Mesenchymal stem cell (in vitro differentiated cells and primary cell): ENCODE results near the gene GREM2. TPM values are rescaled to one million over a fixed set of nuclear protein-coding genes. Genes with fewer than 3 reads are reported as not detected.

ENCODE experiments used
- DNase-seq: peaks from one replicate; pipeline ENCODE4 v3.0.0-alpha.2; 2013
- H2AFZ ChIP-seq: one replicate; pipeline ENCODE4 v1.6.1; 2013; ENCODE audit warnings: low read depth, mild to moderate bottlenecking, control low read depth, inconsistent platforms, low read length, moderate library complexity
- H2AK5ac ChIP-seq: 2 replicates; pipeline ENCODE4 v1.6.1; 2013; ENCODE audit warnings: low read length, moderate library complexity, mild to moderate bottlenecking, inconsistent platforms; ENCODE audit not compliant: severe bottlenecking
- H2BK120ac ChIP-seq: one replicate; pipeline ENCODE4 v1.6.1; 2013; ENCODE audit warnings: low read depth, mild to moderate bottlenecking, inconsistent platforms, low read length, moderate library complexity
- H2BK12ac ChIP-seq, 2 experiments: one replicate each; pipeline ENCODE4 v1.6.1; 2013; ENCODE audit warnings: inconsistent platforms in 2 of 2, low read length in 2 of 2, mild to moderate bottlenecking in 2 of 2, moderate library complexity in 2 of 2, control low read depth in 1 of 2
- H2BK15ac ChIP-seq: one replicate; pipeline ENCODE4 v1.6.1; 2013; ENCODE audit warnings: mild to moderate bottlenecking, low read depth, inconsistent platforms; ENCODE audit not compliant: poor library complexity, severe bottlenecking
- H2BK5ac ChIP-seq: 2 replicates; pipeline ENCODE4 v1.6.1; 2013; ENCODE audit warnings: low read depth, mild to moderate bottlenecking, low read length, control low read depth, inconsistent platforms; ENCODE audit not compliant: poor library complexity, severe bottlenecking
- H3K14ac ChIP-seq, 2 experiments: one replicate each; pipeline ENCODE4 v1.6.1; 2013; ENCODE audit warnings: inconsistent platforms in 2 of 2, low read length in 2 of 2, control low read depth in 1 of 2, mild to moderate bottlenecking in 1 of 2, moderate library complexity in 1 of 2
- H3K18ac ChIP-seq, 2 experiments: one replicate each; pipeline ENCODE4 v1.6.1; 2013; ENCODE audit warnings: inconsistent platforms in 2 of 2, low read length in 2 of 2, control low read depth in 1 of 2, low read depth in 1 of 2, mild to moderate bottlenecking in 1 of 2
- H3K23ac ChIP-seq, 2 experiments: one replicate each; pipeline ENCODE4 v1.6.1; 2013; ENCODE audit warnings: inconsistent platforms in 2 of 2, low read length in 2 of 2, mild to moderate bottlenecking in 2 of 2, moderate library complexity in 2 of 2, control low read depth in 1 of 2
- H3K27ac ChIP-seq: 2 replicates; pipeline ENCODE4 v1.5.1; 2013; ENCODE audit warnings: mild to moderate bottlenecking, moderate library complexity, low read length, control low read depth, inconsistent platforms; ENCODE audit not compliant: poor library complexity, severe bottlenecking
- H3K27me3 ChIP-seq, 2 experiments: 2 replicates each; pipeline versions ENCODE4 v1.6.1 to v1.7.0; 2013; ENCODE audit warnings: low read length in 2 of 2, mild to moderate bottlenecking in 2 of 2, moderate library complexity in 2 of 2, control low read depth in 1 of 2, inconsistent platforms in 1 of 2; ENCODE audit not compliant: control insufficient read depth in 1 of 2, insufficient read depth in 1 of 2
- H3K36me3 ChIP-seq, 2 experiments: 2 replicates each; pipeline versions ENCODE4 v1.6.1 to v1.7.0; 2013; ENCODE audit warnings: low read length in 2 of 2, control low read depth in 1 of 2, inconsistent platforms in 1 of 2, low read depth in 1 of 2, mild to moderate bottlenecking in 1 of 2; ENCODE audit not compliant: insufficient read depth in 2 of 2, control insufficient read depth in 1 of 2
- H3K4ac ChIP-seq, 2 experiments: one replicate each; pipeline ENCODE4 v1.6.1; 2013; ENCODE audit warnings: inconsistent platforms in 2 of 2, low read length in 2 of 2, mild to moderate bottlenecking in 2 of 2, moderate library complexity in 2 of 2, control low read depth in 1 of 2, low read depth in 1 of 2
- H3K4me1 ChIP-seq: 2 replicates; pipeline ENCODE4 v1.6.1; 2013; ENCODE audit warnings: low read depth, low read length, control low read depth; ENCODE audit not compliant: control insufficient read depth, insufficient read depth
- H3K4me2 ChIP-seq: 2 replicates; pipeline ENCODE4 v1.6.1; 2013; ENCODE audit warnings: low read length, mild to moderate bottlenecking, inconsistent platforms; ENCODE audit not compliant: poor library complexity, severe bottlenecking
- H3K4me3 ChIP-seq, 2 experiments: 2 replicates each; pipeline versions ENCODE4 v1.5.1 to v1.7.0; 2013; ENCODE audit warnings: low read length in 2 of 2, mild to moderate bottlenecking in 2 of 2, control low read depth in 1 of 2, low read depth in 1 of 2; ENCODE audit not compliant: insufficient read depth in 1 of 2
- H3K79me1 ChIP-seq: replicated peaks from 2 replicates; pipeline ENCODE4 v1.6.1; 2013; ENCODE audit warnings: mild to moderate bottlenecking, control low read depth, low read length, inconsistent platforms; ENCODE audit not compliant: poor library complexity, severe bottlenecking
- H3K9ac ChIP-seq: 2 replicates; pipeline ENCODE4 v1.7.0; 2013; ENCODE audit warnings: mild to moderate bottlenecking, low read length, moderate library complexity
- H3K9me3 ChIP-seq: 2 replicates; pipeline ENCODE4 v1.7.0; 2013; ENCODE audit warnings: mild to moderate bottlenecking, low read length; ENCODE audit not compliant: control insufficient read depth
- H4K8ac ChIP-seq: one replicate; pipeline ENCODE4 v1.6.1; 2013; ENCODE audit warnings: inconsistent platforms, mild to moderate bottlenecking, low read length, moderate library complexity
- H4K91ac ChIP-seq: one replicate; pipeline ENCODE4 v1.6.1; 2013; ENCODE audit warnings: mild to moderate bottlenecking, low read length, inconsistent platforms
- WGBS: methylation state at CpG from one replicate; pipeline ENCODE4 v1.1.7; 2013; ENCODE audit warnings: mixed read lengths; 5-methylcytosine and 5-hydroxymethylcytosine counted together
- small RNA-seq: library from polyadenylated mRNA; stranded (forward); fragments of <200 nt; extraction: miRNeasy Mini kit (QIAGEN cat#:217004); gene quantifications from one replicate; pipeline ENCODE3, GENCODE V24; 2013; ENCODE audit warnings: low read depth

GREM2 gene

GRCh38 chr1:240445369-240445768, 166.6 kb downstream of the GREM2 start:
- 94% methylated on average over 3 of the region's 3 CpGs for WGBS
- no peak overlapping the region for H2BK15ac ChIP-seq
- no peak for DNase-seq

GRCh38 chr1:240441669-240442068, 170.3 kb downstream of the GREM2 start:
- Histone ChIP-seq H2BK12ac (no peak overlapping the region), H2BK15ac (no peak overlapping the region), H3K14ac (no peak overlapping the region), H3K23ac (no peak overlapping the region), H2BK5ac (no peak overlapping the region), H2AFZ (no peak overlapping the region), H3K9me3 (no peaks in the 10 kb centered on the region), H4K8ac (no peak overlapping the region), H3K4ac (no peak overlapping the region), H2BK120ac (no peak overlapping the region), H3K27ac (peak overlapping the region; percentile 55), H3K79me1 (peaks cover 14% of the 10 kb centered on the region), H3K4me3 (no peak overlapping the region), H3K27me3 (no peaks in the 10 kb centered on the region), H3K36me3 (peaks cover 3 to 31% of the 10 kb centered on the region in 2 experiments), H3K9ac (no peak overlapping the region), H3K4me2 (peak overlapping the region; percentile 40), H3K18ac (no peak overlapping the region), H2AK5ac (no peak overlapping the region), H3K4me1 (peaks cover 2% of the 10 kb centered on the region), H4K91ac (no peak overlapping the region)
- WGBS, result 100% methylated on average over 1 of the region's 1 CpG
- DNase-seq, result no peak

More at GRCh38 chr1:240445369-240445768, 166.6 kb downstream of the GREM2 start:
- Histone ChIP-seq H2AFZ (no peak overlapping the region), H3K4me1 (peaks cover 2% of the 10 kb centered on the region), H2BK5ac (no peak overlapping the region), H3K14ac (no peak overlapping the region), H4K8ac (peak overlapping the region; percentile 15), H3K18ac (no peak overlapping the region), H3K4me3 (no peak overlapping the region), H2AK5ac (no peak overlapping the region), H3K79me1 (peaks cover 13% of the 10 kb centered on the region), H3K4ac (no peak overlapping the region), H2BK120ac (no peak overlapping the region), H3K9ac (no peak overlapping the region), H3K36me3 (peaks cover 0 to 12% of the 10 kb centered on the region in 2 experiments), H3K4me2 (no peak overlapping the region), H3K27me3 (no peaks in the 10 kb centered on the region), H3K9me3 (no peaks in the 10 kb centered on the region), H4K91ac (no peak overlapping the region), H3K23ac (no peak overlapping the region), H3K27ac (no peak overlapping the region), H2BK12ac (no peak overlapping the region)

Small RNA genes lying within 50 kb of the gene (small RNA-seq; reads per million reads assigned to genes)
- gene RNU5F-8P, result not detected
